HCT116 (cell line): ENCODE results near the gene PSTPIP2. TPM values are rescaled to one million over a fixed set of nuclear protein-coding genes. Genes with fewer than 3 reads are reported as not detected.

Experiments used
- ATAC-seq: fragments of 200-7000 bp; cut with Tn5 transposase; 2 replicates; pipeline ENCODE4 v1.9.1; 2020; ENCODE audit warnings: mild to moderate bottlenecking, moderate library complexity
- BruUV-seq: library from RNA; stranded (reverse); fragments of 400-500 nt; replicated peaks from 2 replicates; lab custom pipeline; 2021; lab: Mats Ljungman, UMichigan
- CTCF ChIA-PET: fragments of 300-600 bp; sonication (Branson Sonifier 250); formaldehyde crosslinking; loops from one replicate; lab custom pipeline; 2021; ENCODE audit warnings: antibody characterized with exemption; lab: Charles Lee
- POLR2A ChIA-PET: fragments of 300-600, 350-600 bp; sonication (Branson Sonifier 250); formaldehyde crosslinking; loops from one replicate; lab custom pipeline; 2021; ENCODE audit warnings: antibody characterized with exemption; lab: Charles Lee
- RAD21 ChIA-PET, 2 experiments: fragments of 300-600 bp; sonication (Branson Sonifier 250); formaldehyde crosslinking; loops; one replicate each; lab custom pipeline; 2023; ENCODE audit warnings: low total read pairs in 2 of 2; ENCODE audit not compliant: uncharacterized antibody in 2 of 2, unreplicated experiment in 2 of 2, low non-redundant PET in 1 of 2; lab: Charles Lee
- DNase-seq: peaks from one replicate; pipeline ENCODE4 v3.0.0-alpha.2; 2010; ENCODE audit warnings: low read depth, low spot score
- H2AFZ ChIP-seq: fragments of 200-600 bp; shearing (Covaris generic), sonication (generic); 2 replicates; pipeline ENCODE4 v1.6.1; 2017; ENCODE audit warnings: low read depth, mixed run types, mixed read lengths, antibody characterized with exemption, low read length; ENCODE audit not compliant: poor library complexity, severe bottlenecking
- H3K27ac ChIP-seq: 2 replicates; pipeline ENCODE4 v1.5.1; 2012; ENCODE audit warnings: low read depth, low read length
- H3K27me3 ChIP-seq: fragments of 200-600 bp; sonication (generic); 2 replicates; pipeline ENCODE4 v1.6.1; 2016; ENCODE audit warnings: mixed run types, low read length, mixed read lengths; ENCODE audit not compliant: insufficient read depth
- H3K36me3 ChIP-seq, 2 experiments: fragments of 200-500 bp in 1 of 2; fragments of 200-600 bp in 1 of 2; sonication (Bioruptor generic) in 1 of 2; sonication (generic) in 1 of 2; 2 replicates each; pipeline versions ENCODE4 v1.5.1 to v1.6.1; 2014 to 2016; ENCODE audit warnings: low read length in 2 of 2, inconsistent platforms in 1 of 2, mixed read lengths in 1 of 2, mixed run types in 1 of 2; ENCODE audit not compliant: insufficient read depth in 2 of 2, control insufficient read depth in 1 of 2
- H3K4me1 ChIP-seq, 2 experiments: fragments of 200-600 bp in 1 of 2; sonication (generic) in 1 of 2; 2 replicates each; pipeline versions ENCODE4 v1.5.1 to v1.6.1; 2012 to 2017; ENCODE audit warnings: low read length in 2 of 2, inconsistent platforms in 1 of 2, mild to moderate bottlenecking in 1 of 2, mixed read lengths in 1 of 2, mixed run types in 1 of 2, moderate library complexity in 1 of 2; ENCODE audit not compliant: insufficient read depth in 2 of 2, control insufficient read depth in 1 of 2
- H3K4me2 ChIP-seq: fragments of 200-600 bp; sonication (generic); 2 replicates; pipeline ENCODE4 v1.6.1; 2017; ENCODE audit warnings: mixed run types, low read length, mixed read lengths
- H3K4me3 ChIP-seq, 2 experiments: fragments of 200-600 bp in 1 of 2; sonication (generic) in 1 of 2; replicated peaks in 1 of 2; 2 replicates each; pipeline ENCODE4 v1.5.1; 2011 to 2016; ENCODE audit warnings: low read length in 2 of 2, control low read depth in 1 of 2, low read depth in 1 of 2, mild to moderate bottlenecking in 1 of 2, mixed read lengths in 1 of 2, mixed run types in 1 of 2
- H3K79me2 ChIP-seq: fragments of 200-600 bp; sonication (generic); 2 replicates; pipeline ENCODE4 v1.6.1; 2017; ENCODE audit warnings: mild to moderate bottlenecking, mixed run types, low read length, moderate library complexity, mixed read lengths; ENCODE audit not compliant: insufficient read depth
- H3K9ac ChIP-seq: fragments of 200-600 bp; sonication (generic); 2 replicates; pipeline ENCODE4 v1.6.1; 2016; ENCODE audit warnings: low read length, mixed read lengths
- H3K9me2 ChIP-seq: fragments of 200-600 bp; sonication (generic), shearing (Covaris generic); 2 replicates; pipeline ENCODE4 v1.6.1; 2017; ENCODE audit warnings: mixed run types, mild to moderate bottlenecking, moderate library complexity; ENCODE audit not compliant: insufficient read depth
- H3K9me3 ChIP-seq, 2 experiments: fragments of 200-500 bp in 1 of 2; fragments of 200-600 bp in 1 of 2; sonication (Bioruptor generic) in 1 of 2; sonication (generic) in 1 of 2; 2 replicates each; pipeline ENCODE4 v1.6.1; 2014 to 2017; ENCODE audit warnings: low read length in 2 of 2, mixed read lengths in 2 of 2, inconsistent platforms in 1 of 2, low read depth in 1 of 2, mild to moderate bottlenecking in 1 of 2, mixed run types in 1 of 2, moderate library complexity in 1 of 2; ENCODE audit not compliant: control insufficient read depth in 1 of 2, insufficient read depth in 1 of 2
- H4K20me1 ChIP-seq: fragments of 200-600 bp; sonication (generic), shearing (Covaris generic); 2 replicates; pipeline ENCODE4 v1.6.1; 2017; ENCODE audit warnings: mixed run types, mild to moderate bottlenecking, moderate library complexity; ENCODE audit not compliant: insufficient read depth
- ATF3 ChIP-seq: IDR thresholded peaks from 2 replicates; pipeline ENCODE4 v1.6.1; 2012
- CBX3 ChIP-seq: IDR thresholded peaks from 2 replicates; pipeline ENCODE4 v1.6.1; 2012; ENCODE audit warnings: low read depth
- CTCF ChIP-seq, 3 experiments: fragments of 200-600 bp in 1 of 3; sonication (generic) in 1 of 3; IDR thresholded peaks in 2 of 3; conservative IDR thresholded peaks in 1 of 3; 2 replicates each; pipeline ENCODE4 v1.5.1; 2012 to 2017; ENCODE audit warnings: low read depth in 2 of 3, low read length in 2 of 3, antibody characterized with exemption in 1 of 3, borderline replicate concordance in 1 of 3, control low read depth in 1 of 3, mild to moderate bottlenecking in 1 of 3, mixed read lengths in 1 of 3, mixed run types in 1 of 3, moderate library complexity in 1 of 3; ENCODE audit not compliant: insufficient read depth in 1 of 3
- EGR1 ChIP-seq: IDR thresholded peaks from 2 replicates; pipeline ENCODE4 v1.6.1; 2012; ENCODE audit warnings: low read depth
- ELF1 ChIP-seq: IDR thresholded peaks from 2 replicates; pipeline ENCODE4 v1.6.1; 2012; ENCODE audit warnings: low read depth, borderline replicate concordance
- EZH2phosphoT487 ChIP-seq: fragments of 200-600 bp; IDR thresholded peaks from 2 replicates; pipeline ENCODE4 v1.6.1; 2018; ENCODE audit warnings: antibody characterized with exemption, borderline replicate concordance
- JUND ChIP-seq: IDR thresholded peaks from 2 replicates; pipeline ENCODE4 v1.6.1; 2012
- POLR2A ChIP-seq: IDR thresholded peaks from 2 replicates; pipeline ENCODE4 v1.7.0; 2011; ENCODE audit warnings: borderline replicate concordance; ENCODE audit not compliant: insufficient read depth, insufficient read length; ENCODE audit errors: extremely low read depth
- RAD21 ChIP-seq: IDR thresholded peaks from 2 replicates; pipeline ENCODE4 v1.6.1; 2012; ENCODE audit warnings: low read depth, mild to moderate bottlenecking
- SIN3A ChIP-seq: IDR thresholded peaks from 2 replicates; pipeline ENCODE4 v1.6.1; 2012; ENCODE audit warnings: low read depth
- SP1 ChIP-seq: IDR thresholded peaks from 2 replicates; pipeline ENCODE4 v1.6.1; 2012; ENCODE audit warnings: low read depth
- YY1 ChIP-seq: IDR thresholded peaks from 2 replicates; pipeline ENCODE4 v1.6.1; 2011; ENCODE audit warnings: low read length, low read depth, moderate library complexity, mild to moderate bottlenecking; ENCODE audit not compliant: insufficient replicate concordance; ENCODE audit errors: extremely low read depth
- ZNF274 ChIP-seq: fragments of 200-500 bp; sonication (Bioruptor generic); IDR thresholded peaks from 2 replicates; pipeline ENCODE4 v1.6.1; 2014; ENCODE audit warnings: mild to moderate bottlenecking, low read depth, low read length, inconsistent platforms
- intact Hi-C: fragments of 100-400 bp; cut with micrococcal nuclease; formaldehyde crosslinking; loops from 2 replicates; pipeline ENCODE4 v1.10.0; 2022
- total RNA-seq: library from RNA; stranded (reverse); gene quantifications from one replicate; pipeline ENCODE4 v1.2.1, GENCODE V29; 2021; ENCODE audit not compliant: unreplicated experiment
- TF ChIP-seq, protein P1 (sequence below): IDR thresholded peaks from 2 replicates; pipeline ENCODE4 v1.6.1; 2011; ENCODE audit warnings: mild to moderate bottlenecking, low read length, moderate library complexity; ENCODE audit not compliant: insufficient replicate concordance; ENCODE audit errors: extremely low read depth
- TF ChIP-seq, protein P2 (sequence below): IDR thresholded peaks from 2 replicates; pipeline ENCODE4 v1.6.1; 2012; ENCODE audit warnings: low read depth

Gene PSTPIP2
- total RNA-seq, 1 experiment from 2014 or later = 20.0 TPM

GRCh38 chr18:45995461-45995860 is 76.6 kb downstream of the PSTPIP2 start:
- no peak overlapping the region for H2AFZ ChIP-seq
- no peaks in the 10 kb centered on the region for H3K4me1 ChIP-seq
- no peaks in the 10 kb centered on the region for H3K27me3 ChIP-seq
- H4K20me1 ChIP-seq = no peaks in the 10 kb centered on the region
- no peak for ATAC-seq
- intact Hi-C loops = no loop called here
- RAD21 ChIA-PET = no interaction called here
- H3K9me2 ChIP-seq = no peaks in the 10 kb centered on the region
- CTCF ChIA-PET = no interaction called here
- no peaks in the 10 kb centered on the region for H3K36me3 ChIP-seq
- TF ChIP-seq CBX3 (no peak), SIN3A (no peak), ATF3 (no peak), JUND (no peak), SP1 (no peak), CTCF (IDR thresholded peaks at IDR 0.05 in 2 of 3, conservative IDR thresholded peaks at IDR 0.05 in 1 of 3; ENCODE audit: borderline replicate concordance in 1 of 3, insufficient read depth in 1 of 3, low read depth in 2 of 3, low read length in 2 of 3) (no peak), ELF1 (no peak), ZNF274 (no peak), EZH2phosphoT487 (no peak), RAD21 (no peak), YY1 (no peak), POLR2A (no peak), EGR1 (no peak)
- TF ChIP-seq, protein P1, sequence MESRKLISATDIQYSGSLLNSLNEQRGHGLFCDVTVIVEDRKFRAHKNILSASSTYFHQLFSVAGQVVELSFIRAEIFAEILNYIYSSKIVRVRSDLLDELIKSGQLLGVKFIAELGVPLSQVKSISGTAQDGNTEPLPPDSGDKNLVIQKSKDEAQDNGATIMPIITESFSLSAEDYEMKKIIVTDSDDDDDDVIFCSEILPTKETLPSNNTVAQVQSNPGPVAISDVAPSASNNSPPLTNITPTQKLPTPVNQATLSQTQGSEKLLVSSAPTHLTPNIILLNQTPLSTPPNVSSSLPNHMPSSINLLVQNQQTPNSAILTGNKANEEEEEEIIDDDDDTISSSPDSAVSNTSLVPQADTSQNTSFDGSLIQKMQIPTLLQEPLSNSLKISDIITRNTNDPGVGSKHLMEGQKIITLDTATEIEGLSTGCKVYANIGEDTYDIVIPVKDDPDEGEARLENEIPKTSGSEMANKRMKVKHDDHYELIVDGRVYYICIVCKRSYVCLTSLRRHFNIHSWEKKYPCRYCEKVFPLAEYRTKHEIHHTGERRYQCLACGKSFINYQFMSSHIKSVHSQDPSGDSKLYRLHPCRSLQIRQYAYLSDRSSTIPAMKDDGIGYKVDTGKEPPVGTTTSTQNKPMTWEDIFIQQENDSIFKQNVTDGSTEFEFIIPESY = no peak
- TF ChIP-seq, protein P2, sequence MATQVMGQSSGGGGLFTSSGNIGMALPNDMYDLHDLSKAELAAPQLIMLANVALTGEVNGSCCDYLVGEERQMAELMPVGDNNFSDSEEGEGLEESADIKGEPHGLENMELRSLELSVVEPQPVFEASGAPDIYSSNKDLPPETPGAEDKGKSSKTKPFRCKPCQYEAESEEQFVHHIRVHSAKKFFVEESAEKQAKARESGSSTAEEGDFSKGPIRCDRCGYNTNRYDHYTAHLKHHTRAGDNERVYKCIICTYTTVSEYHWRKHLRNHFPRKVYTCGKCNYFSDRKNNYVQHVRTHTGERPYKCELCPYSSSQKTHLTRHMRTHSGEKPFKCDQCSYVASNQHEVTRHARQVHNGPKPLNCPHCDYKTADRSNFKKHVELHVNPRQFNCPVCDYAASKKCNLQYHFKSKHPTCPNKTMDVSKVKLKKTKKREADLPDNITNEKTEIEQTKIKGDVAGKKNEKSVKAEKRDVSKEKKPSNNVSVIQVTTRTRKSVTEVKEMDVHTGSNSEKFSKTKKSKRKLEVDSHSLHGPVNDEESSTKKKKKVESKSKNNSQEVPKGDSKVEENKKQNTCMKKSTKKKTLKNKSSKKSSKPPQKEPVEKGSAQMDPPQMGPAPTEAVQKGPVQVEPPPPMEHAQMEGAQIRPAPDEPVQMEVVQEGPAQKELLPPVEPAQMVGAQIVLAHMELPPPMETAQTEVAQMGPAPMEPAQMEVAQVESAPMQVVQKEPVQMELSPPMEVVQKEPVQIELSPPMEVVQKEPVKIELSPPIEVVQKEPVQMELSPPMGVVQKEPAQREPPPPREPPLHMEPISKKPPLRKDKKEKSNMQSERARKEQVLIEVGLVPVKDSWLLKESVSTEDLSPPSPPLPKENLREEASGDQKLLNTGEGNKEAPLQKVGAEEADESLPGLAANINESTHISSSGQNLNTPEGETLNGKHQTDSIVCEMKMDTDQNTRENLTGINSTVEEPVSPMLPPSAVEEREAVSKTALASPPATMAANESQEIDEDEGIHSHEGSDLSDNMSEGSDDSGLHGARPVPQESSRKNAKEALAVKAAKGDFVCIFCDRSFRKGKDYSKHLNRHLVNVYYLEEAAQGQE = no peak
- H3K79me2 ChIP-seq = no peaks in the 10 kb centered on the region
- no peak for DNase-seq
- no peak overlapping the region for H3K27ac ChIP-seq
- H3K4me2 ChIP-seq = no peak overlapping the region
- BruUV-seq = no TSS peak
- no peak overlapping the region for H3K4me3 ChIP-seq
- no peaks in the 10 kb centered on the region for H3K9me3 ChIP-seq
- H3K9ac ChIP-seq = no peak overlapping the region
- POLR2A ChIA-PET = no interaction called here
